Head of caudate nucleus (tissue), 42 donors: ENCODE measurements around the gene REST.
"Not testable (repeated sequence)": the region's sequence is repeated elsewhere in the genome, so short reads cannot be mapped to it uniquely, and the experiment has no call there.

ENCODE experiments used
- DNase-seq, 42 donors: peaks; one replicate each; pipeline versions ENCODE4 v3.0.0 to v3.0.0-alpha.2; 2020 to 2021; ENCODE audit warnings: mixed read lengths in 7 of 42
- intact Hi-C: fragments of 100-400 bp; cut with DNase I; formaldehyde crosslinking; loops from one replicate; pipeline ENCODE4 v1.15.0; 2022

The REST gene, protein sequence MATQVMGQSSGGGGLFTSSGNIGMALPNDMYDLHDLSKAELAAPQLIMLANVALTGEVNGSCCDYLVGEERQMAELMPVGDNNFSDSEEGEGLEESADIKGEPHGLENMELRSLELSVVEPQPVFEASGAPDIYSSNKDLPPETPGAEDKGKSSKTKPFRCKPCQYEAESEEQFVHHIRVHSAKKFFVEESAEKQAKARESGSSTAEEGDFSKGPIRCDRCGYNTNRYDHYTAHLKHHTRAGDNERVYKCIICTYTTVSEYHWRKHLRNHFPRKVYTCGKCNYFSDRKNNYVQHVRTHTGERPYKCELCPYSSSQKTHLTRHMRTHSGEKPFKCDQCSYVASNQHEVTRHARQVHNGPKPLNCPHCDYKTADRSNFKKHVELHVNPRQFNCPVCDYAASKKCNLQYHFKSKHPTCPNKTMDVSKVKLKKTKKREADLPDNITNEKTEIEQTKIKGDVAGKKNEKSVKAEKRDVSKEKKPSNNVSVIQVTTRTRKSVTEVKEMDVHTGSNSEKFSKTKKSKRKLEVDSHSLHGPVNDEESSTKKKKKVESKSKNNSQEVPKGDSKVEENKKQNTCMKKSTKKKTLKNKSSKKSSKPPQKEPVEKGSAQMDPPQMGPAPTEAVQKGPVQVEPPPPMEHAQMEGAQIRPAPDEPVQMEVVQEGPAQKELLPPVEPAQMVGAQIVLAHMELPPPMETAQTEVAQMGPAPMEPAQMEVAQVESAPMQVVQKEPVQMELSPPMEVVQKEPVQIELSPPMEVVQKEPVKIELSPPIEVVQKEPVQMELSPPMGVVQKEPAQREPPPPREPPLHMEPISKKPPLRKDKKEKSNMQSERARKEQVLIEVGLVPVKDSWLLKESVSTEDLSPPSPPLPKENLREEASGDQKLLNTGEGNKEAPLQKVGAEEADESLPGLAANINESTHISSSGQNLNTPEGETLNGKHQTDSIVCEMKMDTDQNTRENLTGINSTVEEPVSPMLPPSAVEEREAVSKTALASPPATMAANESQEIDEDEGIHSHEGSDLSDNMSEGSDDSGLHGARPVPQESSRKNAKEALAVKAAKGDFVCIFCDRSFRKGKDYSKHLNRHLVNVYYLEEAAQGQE

DNA sequence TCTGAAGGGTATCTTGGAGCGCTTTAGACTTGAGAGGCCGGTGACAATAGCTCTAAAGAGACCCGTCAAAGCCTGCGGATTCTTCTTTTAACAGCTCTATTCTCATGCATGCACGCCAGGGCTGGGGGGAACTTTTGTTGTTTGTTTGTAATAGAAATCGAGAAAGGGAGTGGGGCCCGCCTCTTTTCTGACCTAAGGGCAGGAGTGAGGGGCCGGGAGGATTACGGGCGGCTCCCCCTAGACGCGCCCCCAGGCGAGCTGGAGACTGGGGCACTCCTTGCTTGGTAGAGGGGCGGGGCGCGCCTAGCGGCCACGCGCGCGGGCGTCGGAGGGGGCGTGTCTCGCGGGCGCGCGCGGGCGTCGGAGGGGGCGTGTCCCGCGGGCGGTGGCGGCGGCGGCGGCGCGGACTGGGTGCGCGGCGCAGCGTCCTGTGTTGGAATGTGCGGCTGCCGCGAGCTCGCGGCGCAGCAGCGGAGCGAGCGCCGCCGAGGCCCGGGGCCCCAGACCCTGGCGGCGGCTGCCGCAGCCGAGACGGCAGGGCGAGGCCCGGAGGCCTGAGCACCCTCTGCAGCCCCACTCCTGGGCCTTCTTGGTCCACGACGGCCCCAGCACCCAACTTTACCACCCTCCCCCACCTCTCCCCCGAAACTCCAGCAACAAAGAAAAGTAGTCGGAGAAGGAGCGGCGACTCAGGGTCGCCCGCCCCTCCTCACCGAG, at the start of gene REST:
Gene REST, plus strand, starts transcription at position 412 of the 717 bp plus-strand sequence. CDS start 2,739 bp downstream, outside the sequence.
- DNase-seq, result peak; percentile 12 to 87 (median 70)
- intact Hi-C loops, result loop anchor here (5.0 kb wide), 2 partner anchors 70 to 470 kb away; partner anchors contain the start of genes NOA1, PAICS, POLR2B and PPAT

DNA sequence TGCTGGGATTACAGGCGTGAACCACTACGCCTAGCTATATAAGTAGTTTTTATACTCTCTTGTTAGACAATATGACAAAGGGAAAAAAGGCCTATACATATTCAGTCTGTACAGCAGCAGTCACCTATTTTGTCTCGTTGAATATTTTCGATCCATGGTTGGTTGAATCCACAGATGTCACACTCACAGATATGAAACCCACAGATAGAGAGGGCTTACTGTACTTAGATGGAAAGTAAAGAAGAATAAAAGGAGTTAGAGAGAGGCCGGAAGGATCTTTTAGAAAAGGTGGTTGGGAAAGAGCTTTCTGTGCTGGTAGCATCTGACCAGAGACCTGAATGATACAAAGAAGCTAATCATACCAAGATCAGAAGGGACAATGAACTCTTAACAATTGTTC, 47.9 kb upstream of the REST start:
- no peak for DNase-seq
- intact Hi-C loops, result no loop called here

DNA sequence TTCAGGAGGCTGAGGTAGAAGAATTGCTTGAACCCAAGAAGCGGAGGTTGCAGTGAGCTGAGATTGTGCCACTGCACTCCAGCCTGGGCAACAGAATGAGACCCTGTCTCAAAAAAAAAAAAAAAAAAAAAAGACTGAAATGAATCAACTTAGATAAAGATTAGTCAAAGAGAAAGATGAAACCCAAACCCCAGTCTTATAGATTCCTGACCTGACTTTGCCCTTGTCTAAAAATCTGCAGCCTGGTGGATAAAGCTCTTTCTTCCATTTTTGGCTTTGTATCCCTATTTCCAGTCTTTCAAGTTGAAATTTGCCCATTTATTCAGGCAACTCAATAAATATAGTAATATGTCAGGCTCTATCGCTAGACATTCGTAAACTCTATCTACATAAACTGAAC, 46.9 kb upstream of the REST start:
- intact Hi-C loops, result no loop called here
- no peak for DNase-seq

DNA sequence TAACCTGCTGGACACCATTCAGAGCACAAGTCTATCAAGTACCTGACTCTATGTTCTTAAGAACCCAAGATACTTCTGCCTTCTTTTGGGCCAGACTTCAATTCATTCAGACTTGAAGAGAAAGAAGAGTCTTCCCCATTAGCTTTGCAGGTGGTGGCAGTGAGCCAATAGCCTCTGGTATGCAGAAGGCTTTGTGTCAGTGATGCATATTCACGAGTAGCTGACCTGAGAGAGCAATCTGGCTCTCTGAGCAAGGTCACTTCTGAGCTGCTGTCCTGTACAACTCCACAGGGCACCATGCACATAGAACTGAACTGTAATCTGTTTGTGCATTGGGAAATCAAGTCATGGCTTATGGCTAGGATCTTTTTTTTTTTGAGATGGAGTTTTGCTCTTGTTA, 46.3 kb upstream of the REST start:
- DNase-seq, result no peak
- intact Hi-C loops, result no loop called here

DNA sequence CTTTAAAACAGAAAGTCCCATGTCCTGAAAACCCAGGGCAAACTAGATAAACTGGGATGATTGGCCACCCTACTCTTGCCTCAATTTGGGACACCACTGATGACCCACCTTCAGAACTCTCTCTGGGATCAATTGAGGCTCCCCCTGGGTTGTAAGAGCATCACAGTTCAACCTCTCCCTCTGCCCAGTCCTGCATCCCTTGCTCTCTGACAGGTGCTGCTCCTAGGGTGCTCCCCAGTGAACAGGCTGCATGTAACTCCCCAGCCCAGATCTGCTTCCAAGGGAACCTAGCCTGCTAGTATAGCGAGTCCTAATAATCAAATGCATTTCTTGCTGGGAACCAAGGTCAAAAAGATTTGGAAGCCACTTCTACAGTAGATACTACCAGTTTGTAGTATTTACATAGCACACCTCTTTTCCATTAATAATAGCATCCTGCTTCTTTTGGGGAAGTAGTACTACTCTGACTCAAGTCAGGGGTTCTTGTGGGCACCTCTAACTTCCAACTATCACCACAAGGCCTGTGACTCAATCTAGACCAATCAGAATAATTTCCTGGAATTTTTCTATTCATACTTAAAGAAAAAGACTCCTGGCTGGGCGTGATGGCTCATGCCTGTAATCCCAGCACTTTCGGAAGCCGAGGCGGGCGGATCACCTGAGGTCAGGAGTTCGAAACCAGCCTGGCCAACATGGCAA, 44.1 kb upstream of the REST start:
- no peak for DNase-seq
- intact Hi-C loops, result no loop called here

DNA sequence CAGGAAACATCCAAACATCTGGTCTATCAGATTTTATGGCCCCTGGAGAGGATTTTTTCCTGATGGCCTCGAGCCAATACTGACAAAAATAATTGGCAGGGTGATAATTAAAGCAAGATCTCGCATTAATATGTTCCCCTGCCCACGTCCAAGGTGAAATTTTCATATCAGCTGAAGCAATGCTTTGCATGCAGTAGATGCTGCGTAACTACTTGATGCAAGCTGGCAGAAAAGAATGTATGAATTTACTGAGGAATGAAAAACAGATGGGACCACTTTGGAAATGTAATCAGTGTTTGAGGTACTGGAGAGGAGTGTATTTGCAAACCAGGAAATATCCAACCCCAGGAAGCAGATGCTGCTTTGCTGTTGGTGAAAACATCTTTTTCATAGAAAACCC, 36.8 kb upstream of the REST start:
- DNase-seq, result no peak
- intact Hi-C loops, result no loop called here

DNA sequence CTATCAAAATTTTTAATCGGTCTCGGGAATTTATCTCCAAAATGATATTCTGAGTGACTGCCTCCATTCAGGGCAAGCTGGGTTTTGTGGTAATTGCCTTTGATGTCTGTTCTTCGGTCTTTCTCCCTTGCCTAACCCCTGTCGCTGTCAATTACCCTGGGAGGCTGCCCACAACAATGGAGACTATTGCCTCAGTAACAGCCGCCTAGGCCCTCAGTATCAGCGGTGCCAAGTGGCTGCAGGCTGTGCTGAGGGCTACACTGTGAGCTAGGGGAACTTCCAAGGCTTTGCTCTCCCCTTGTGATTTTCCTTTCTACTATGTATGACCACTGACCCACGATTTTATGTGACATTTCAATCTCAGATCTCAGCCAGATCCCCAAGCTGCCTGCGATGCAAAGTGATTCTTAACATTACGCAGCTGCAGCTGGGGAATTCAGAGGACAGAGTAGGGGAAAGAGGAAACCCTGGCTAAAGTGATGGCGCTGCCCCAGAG, 36.3 kb upstream of the REST start:
- DNase-seq, result peak in 38 of 42 donors; percentile 7 to 65 (median 37)
- intact Hi-C loops, result no loop called here

DNA sequence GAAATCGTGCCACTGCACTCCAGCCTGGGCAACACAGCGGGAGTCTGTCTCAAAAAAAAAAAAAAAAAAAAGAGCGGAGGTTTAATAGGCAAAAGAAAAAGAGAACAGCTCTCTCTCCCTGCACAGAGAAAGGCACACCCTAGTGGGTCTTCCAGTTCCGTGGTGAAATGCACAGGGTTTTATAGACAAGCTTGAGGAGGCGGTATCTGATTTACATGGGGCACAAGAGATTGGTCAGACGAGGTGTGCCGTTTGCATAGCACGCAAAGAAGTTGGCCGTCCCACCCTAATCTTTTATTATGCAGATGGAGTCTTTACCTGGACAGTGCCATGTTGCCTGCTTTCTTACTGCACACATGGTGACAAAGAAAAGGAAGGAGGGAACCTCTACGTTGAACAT, 33.5 kb upstream of the REST start:
- intact Hi-C loops, result no loop called here

DNA sequence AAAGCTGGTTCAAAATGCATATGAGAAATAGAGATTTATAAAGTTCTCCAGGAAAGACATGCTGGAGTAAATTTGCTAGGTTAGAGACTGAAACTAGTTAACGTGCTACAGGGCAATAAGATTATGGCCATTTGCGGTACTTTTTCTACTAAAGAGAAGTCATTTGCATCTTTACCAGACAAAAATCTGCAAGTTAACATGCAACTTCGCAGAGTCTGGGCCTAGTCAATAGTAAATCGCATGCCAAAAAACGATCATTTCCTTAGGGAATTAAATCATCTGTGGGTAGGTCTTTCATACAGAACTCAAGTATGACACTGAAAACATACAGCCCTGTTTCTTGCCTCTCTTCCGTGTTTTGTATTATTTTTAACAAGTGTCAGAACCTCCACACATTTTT, 32.8 kb upstream of the REST start:
- DNase-seq, result no peak
- intact Hi-C loops, result no loop called here

More for the DNA sequence above, 33.5 kb upstream of the REST start:
- DNase-seq, result no peak

DNA sequence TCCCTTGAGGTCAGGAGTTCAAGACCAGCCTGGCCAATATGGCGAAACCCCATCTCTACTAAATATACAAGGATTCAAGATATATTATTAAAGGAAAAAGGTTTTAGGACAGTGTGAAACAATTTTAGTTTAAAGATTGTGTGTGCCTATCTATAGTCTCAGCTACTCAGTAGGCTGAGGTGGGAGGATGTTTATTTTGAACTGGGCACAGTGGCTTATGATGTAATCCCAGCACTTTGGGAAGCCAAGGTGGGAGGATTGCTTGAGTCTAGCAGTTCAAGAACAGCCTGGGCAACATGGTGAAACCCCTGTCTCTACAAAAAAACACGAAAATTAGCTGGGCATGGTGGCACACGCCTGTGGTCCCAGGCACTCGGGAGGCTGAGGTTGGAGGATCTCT, 31.4 kb upstream of the REST start:
- DNase-seq, result no peak
- intact Hi-C loops, result no loop called here

DNA sequence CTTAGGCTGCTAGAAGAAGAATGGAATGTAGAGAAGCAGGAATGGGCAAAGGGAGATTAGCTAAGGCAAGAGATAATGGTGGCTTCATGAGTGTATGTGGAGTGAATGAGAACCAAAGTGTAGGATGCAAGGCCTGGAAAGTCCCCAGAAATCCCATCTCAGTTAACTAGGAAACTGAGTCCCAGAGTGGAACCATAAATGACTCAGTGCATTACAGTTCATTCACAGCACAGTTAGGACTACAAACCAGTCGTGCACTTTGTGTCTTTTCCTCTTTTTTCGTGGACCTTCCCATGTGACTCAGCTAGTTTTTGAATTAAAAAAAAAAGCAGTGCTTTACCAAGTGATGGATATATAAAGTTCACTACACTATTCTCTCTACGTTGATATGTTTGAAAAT, 27.7 kb upstream of the REST start:
- intact Hi-C loops, result no loop called here

DNA sequence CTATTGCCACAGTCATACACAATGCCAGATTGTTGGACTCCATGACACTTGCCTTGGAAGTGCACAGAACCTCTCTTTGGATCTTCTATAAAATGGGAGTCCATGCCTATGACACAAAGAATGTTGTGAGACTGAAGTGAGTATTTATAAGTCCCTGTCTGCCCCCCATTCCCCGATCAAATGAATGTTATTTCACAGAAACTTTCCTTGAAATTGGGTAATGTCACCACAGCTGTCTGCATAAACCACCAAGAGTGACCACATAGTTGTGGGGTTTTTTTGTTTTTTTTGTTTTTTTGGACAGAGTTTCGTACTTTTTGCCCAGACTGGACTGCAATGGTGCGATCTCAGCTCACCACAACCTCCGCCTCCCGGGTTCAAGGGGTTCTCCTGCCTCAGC, 27.1 kb upstream of the REST start:
- DNase-seq, result no peak
- intact Hi-C loops, result no loop called here

More for the DNA sequence above, 27.7 kb upstream of the REST start:
- DNase-seq, result no peak

DNA sequence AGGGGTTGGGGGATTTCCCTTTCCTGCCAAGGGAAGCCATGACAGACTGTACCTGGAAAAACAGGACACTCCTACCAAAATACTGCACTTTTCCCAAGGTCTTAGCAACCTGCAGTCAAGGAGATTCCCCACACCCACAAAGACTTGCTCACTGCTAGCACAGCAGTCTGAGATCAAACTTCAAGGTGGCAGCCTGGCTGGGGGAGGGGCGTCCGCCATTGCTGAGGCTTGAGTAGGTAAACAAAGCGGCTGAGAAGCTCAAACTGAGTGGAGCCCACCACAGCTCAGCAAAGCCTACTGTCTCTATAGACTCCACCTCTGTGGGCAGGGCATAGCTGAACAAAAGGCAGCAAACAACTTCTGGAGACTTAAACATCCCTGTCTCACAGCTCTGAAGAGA, 23.2 kb upstream of the REST start:
- intact Hi-C loops, DNase-seq: not testable (repeated sequence)

DNA sequence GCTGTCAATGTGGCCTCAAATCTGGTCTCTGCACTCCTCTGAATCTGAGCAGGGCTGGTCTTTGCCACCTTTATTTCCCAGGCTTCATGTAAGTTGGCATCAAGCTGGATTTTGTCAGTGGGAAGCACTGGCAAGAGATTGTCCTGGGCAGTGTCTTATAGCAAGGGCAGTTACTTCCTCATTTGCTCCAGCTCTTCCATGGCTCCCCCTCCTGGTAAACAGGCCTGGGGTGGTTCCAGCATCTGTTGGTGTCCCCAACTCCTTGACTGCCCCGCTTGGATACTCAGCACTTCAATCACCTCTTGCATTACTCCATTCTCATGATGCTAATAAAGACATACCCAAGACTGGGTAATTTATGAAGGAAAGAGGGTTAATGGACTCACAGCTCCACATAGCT, 15.0 kb upstream of the REST start:
- DNase-seq, result peak in 1 of 42 donors; percentile 22
- intact Hi-C loops, result no loop called here

DNA sequence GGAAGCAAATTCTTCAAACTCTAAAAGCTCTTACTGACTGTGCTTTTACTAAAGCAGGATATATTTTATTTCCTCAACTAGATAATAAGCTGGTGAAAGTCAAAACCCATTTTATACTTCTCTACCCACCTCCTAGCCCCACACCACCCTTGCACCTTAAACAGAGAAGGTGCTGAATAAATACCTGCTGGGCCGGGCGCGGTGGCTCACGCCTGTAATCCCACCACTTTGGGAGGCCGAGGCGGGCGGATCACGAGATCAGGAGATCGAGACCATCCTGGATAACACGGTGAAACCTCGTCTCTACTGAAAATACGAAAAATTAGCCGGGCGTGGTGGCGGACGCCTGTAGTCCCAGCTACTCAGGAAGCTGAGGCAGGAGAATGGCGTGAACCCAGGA, 9.9 kb upstream of the REST start:
- DNase-seq, intact Hi-C loops: not testable (repeated sequence)

DNA sequence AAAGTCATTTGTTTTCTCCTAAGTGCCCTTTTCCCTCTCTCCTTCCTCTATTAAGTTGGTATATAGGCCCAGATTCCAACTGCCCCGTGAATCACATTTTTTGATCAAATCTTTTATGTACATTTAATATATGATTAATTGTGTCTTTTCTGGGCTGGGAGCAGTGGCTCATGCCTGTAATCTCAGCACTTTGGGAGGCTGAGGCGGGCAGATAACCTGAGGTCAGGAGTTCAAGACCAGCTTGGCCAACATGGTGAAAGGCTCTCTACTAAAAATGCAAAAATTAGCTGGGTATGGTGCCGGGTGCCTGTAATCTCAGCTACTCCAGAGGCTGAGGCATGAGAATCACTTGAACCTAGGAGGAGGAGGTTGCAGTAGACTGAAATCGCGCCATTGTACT, 7.5 kb upstream of the REST start:
- DNase-seq, intact Hi-C loops: not testable (repeated sequence)

DNA sequence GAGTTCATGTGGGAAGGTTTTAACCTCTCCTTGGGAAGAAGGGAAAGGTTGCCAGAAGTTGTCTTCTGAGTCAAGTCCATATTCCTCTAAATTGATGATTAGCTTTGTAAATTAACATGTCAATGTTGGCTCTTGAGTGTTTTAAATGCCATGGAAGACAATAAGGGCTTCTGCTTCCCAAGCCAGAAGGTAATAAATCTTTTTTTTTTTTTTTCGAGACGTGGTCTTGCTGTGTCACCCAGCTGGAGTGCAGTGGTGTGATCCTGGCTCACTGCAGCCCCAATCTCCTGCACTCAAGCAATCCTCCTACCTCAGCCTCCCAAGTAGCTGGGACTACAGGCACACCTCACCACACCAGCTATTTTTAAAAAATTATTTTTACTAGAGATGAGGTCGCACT, 5.0 kb upstream of the REST start:
- DNase-seq, result no peak

DNA sequence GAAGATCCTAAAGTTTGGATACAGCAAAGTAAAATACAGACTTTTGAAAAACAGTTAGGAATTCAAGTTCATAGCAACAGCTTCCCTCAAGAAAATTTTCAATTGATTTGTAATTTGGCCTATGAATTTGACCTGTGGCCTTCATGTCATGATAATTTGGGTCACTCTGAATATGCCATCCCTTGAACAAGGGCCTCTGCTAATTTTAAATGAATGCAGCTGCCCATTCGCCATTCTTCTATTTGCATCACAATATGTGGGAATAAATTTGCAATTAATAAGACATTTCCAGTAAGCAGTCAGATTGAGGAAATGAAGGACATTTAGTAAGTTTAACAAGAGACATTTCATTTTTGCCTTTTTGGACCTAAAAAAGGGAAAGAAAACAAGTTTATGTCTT, 1.9 kb upstream of the REST start:
- no peak for DNase-seq
- intact Hi-C loops, result loop anchor here (5.0 kb wide), 2 partner anchors 72 to 468 kb away; partner anchors contain the start of genes NOA1, PAICS, POLR2B and PPAT

More for the DNA sequence above, 5.0 kb upstream of the REST start:
- intact Hi-C loops, result no loop called here
